Loucy (cell line): ENCODE measurements around the gene DCUN1D4.
"Not testable (repeated sequence)": the region's sequence is repeated elsewhere in the genome, so short reads cannot be mapped to it uniquely, and the experiment has no call there.

Experiments used
- H2AFZ ChIP-seq: fragments of 200-600 bp; sonication (generic); 2 replicates; pipeline ENCODE4 v1.6.0; 2016; ENCODE audit warnings: antibody characterized with exemption, mild to moderate bottlenecking, low read length, moderate library complexity
- H3F3A ChIP-seq: fragments of 200-600 bp; 2 replicates; pipeline ENCODE4 v1.6.0; 2016; ENCODE audit warnings: antibody characterized with exemption, low read depth, mild to moderate bottlenecking
- H3K27me3 ChIP-seq: fragments of 200-600 bp; sonication (generic); 2 replicates; pipeline ENCODE4 v1.6.1; 2014; ENCODE audit warnings: low read length, mild to moderate bottlenecking; ENCODE audit not compliant: insufficient read depth, poor library complexity, severe bottlenecking
- H3K36me3 ChIP-seq: fragments of 200-600 bp; sonication (generic); 2 replicates; pipeline ENCODE4 v1.6.1; 2016; ENCODE audit warnings: low read length; ENCODE audit not compliant: insufficient read depth
- H3K4me1 ChIP-seq: fragments of 200-600 bp; sonication (generic); 2 replicates; pipeline ENCODE4 v1.5.1; 2014; ENCODE audit warnings: low read length, mild to moderate bottlenecking; ENCODE audit not compliant: insufficient read depth, poor library complexity, severe bottlenecking
- H3K4me2 ChIP-seq: fragments of 200-600 bp; sonication (generic); 2 replicates; pipeline ENCODE4 v1.6.0; 2014; ENCODE audit warnings: antibody characterized with exemption, low read length, low read depth, mild to moderate bottlenecking; ENCODE audit not compliant: poor library complexity, severe bottlenecking
- H3K4me3 ChIP-seq: fragments of 200-600 bp; sonication (generic); 2 replicates; pipeline ENCODE4 v1.5.1; 2014; ENCODE audit warnings: low read length, mild to moderate bottlenecking, mixed read lengths; ENCODE audit not compliant: poor library complexity, severe bottlenecking
- H3K79me2 ChIP-seq: fragments of 200-600 bp; sonication (generic); 2 replicates; pipeline ENCODE4 v1.6.1; 2014; ENCODE audit warnings: low read length; ENCODE audit not compliant: insufficient read depth
- H3K9ac ChIP-seq: fragments of 200-600 bp; sonication (generic); 2 replicates; pipeline ENCODE4 v1.6.0; 2014; ENCODE audit warnings: mild to moderate bottlenecking, low read depth, low read length, moderate library complexity; ENCODE audit not compliant: poor library complexity, severe bottlenecking
- H3K9me2 ChIP-seq: fragments of 200-600 bp; sonication (generic); replicated peaks from 2 replicates; pipeline ENCODE4 v1.6.1; 2016; ENCODE audit warnings: low read depth, low read length, mixed read lengths
- H3K9me3 ChIP-seq: fragments of 200-600 bp; sonication (generic); 2 replicates; pipeline ENCODE4 v1.6.1; 2014; ENCODE audit warnings: mild to moderate bottlenecking, antibody characterized with exemption, low read length, low read depth; ENCODE audit not compliant: insufficient read depth
- H4K20me1 ChIP-seq: fragments of 200-600 bp; sonication (generic); 2 replicates; pipeline ENCODE4 v1.6.0; 2014; ENCODE audit warnings: antibody characterized with exemption, low read length, mild to moderate bottlenecking; ENCODE audit not compliant: insufficient read depth, poor library complexity, severe bottlenecking
- CTCF ChIP-seq: fragments of 200-600 bp; sonication (generic); conservative IDR thresholded peaks from 2 replicates; pipeline ENCODE4 v1.5.1; 2014; ENCODE audit warnings: mild to moderate bottlenecking, antibody characterized with exemption, low read length
- EZH2phosphoT487 ChIP-seq: fragments of 200-600 bp; IDR thresholded peaks from 2 replicates; pipeline ENCODE4 v1.6.1; 2018; ENCODE audit warnings: antibody characterized with exemption, mild to moderate bottlenecking, moderate library complexity, borderline replicate concordance

Gene DCUN1D4

GRCh38 chr4:51884606-51885005, 41.7 kb downstream of the DCUN1D4 start:
- H3F3A ChIP-seq: no peaks in the 10 kb centered on the region
- no peak overlapping the region for H3K4me2 ChIP-seq
- no peak overlapping the region for H3K4me3 ChIP-seq
- H3K9me2 ChIP-seq: no peaks in the 10 kb centered on the region
- peaks cover 40% of the 10 kb centered on the region; the same call in 1 of the 2 replicates for H3K36me3 ChIP-seq
- no peaks in the 10 kb centered on the region for H3K27me3 ChIP-seq
- no peaks in the 10 kb centered on the region for H3K9me3 ChIP-seq
- no peaks in the 10 kb centered on the region for H4K20me1 ChIP-seq
- H3K79me2 ChIP-seq: no peaks in the 10 kb centered on the region
- H3K4me1 ChIP-seq: no peaks in the 10 kb centered on the region
- no peak overlapping the region for H2AFZ ChIP-seq
- H3K9ac ChIP-seq: no peak overlapping the region
- TF ChIP-seq EZH2phosphoT487: no peak
- no peak for TF ChIP-seq CTCF

GRCh38 chr4:51885363-51885762, 42.4 kb downstream of the DCUN1D4 start:
- Histone ChIP-seq H3K4me1 (no peaks in the 10 kb centered on the region), H3F3A (no peaks in the 10 kb centered on the region), H3K9me2 (no peaks in the 10 kb centered on the region), H3K36me3 (peaks cover 40% of the 10 kb centered on the region; the same call in 1 of the 2 replicates), H3K4me2 (no peak overlapping the region), H3K4me3 (no peak overlapping the region), H4K20me1 (no peaks in the 10 kb centered on the region), H3K27me3 (no peaks in the 10 kb centered on the region), H3K79me2 (no peaks in the 10 kb centered on the region), H2AFZ (no peak overlapping the region), H3K9me3 (no peaks in the 10 kb centered on the region), H3K9ac (no peak overlapping the region)
- TF ChIP-seq EZH2phosphoT487: no peak
- TF ChIP-seq CTCF: peak; percentile 68

- Histone ChIP-seq H3K4me1 (no peaks in the 10 kb centered on the region), H2AFZ (no peak overlapping the region), H3K27me3 (no peaks in the 10 kb centered on the region), H3K9me2 (no peaks in the 10 kb centered on the region), H3K79me2 (no peaks in the 10 kb centered on the region), H3K9ac (no peak overlapping the region), H3K9me3 (no peaks in the 10 kb centered on the region), H3K4me2 (no peak overlapping the region), H3F3A (no peaks in the 10 kb centered on the region), H3K4me3 (no peak overlapping the region), H3K36me3 (peaks cover 61% of the 10 kb centered on the region; the same call in 1 of the 2 replicates), H4K20me1 (no peaks in the 10 kb centered on the region)
- TF ChIP-seq EZH2phosphoT487: no peak
These were observed 47.8 kb downstream of the DCUN1D4 start for GRCh38 chr4:51890760-51891159.

- H3K27me3 ChIP-seq, H3K4me2 ChIP-seq, H3K9me2 ChIP-seq, H3F3A ChIP-seq, H3K4me1 ChIP-seq, H3K79me2 ChIP-seq, H3K4me3 ChIP-seq, H4K20me1 ChIP-seq, H2AFZ ChIP-seq, H3K9me3 ChIP-seq, H3K9ac ChIP-seq: not testable (repeated sequence)
- peaks cover 55% of the 10 kb centered on the region; the same call in 1 of the 2 replicates for H3K36me3 ChIP-seq
These were observed 50.4 kb downstream of the DCUN1D4 start for GRCh38 chr4:51893402-51893801.
